K562 (cell line): Measurements from ENCODE around the gene GPC2. TPM values are rescaled to one million over a fixed set of nuclear protein-coding genes. Genes with fewer than 3 reads are reported as not detected.

Source experiments
- ATAC-seq: fragments of 200-7000 bp; cut with Tn5 transposase; 3 replicates; pipeline ENCODE4 v1.9.1; 2020; ENCODE audit warnings: moderate library complexity
- BruUV-seq: library from RNA; stranded (reverse); fragments of 400-500 nt; replicated peaks from 2 replicates; lab custom pipeline; 2021; lab: Mats Ljungman, UMichigan
- CTCF ChIA-PET: fragments of 300-600 bp; formaldehyde crosslinking; extraction: SDS; loops from one replicate; lab custom pipeline; 2021; ENCODE audit warnings: low intra/inter-chr PET ratio; lab: Yijun Ruan, JAX
- POLR2A ChIA-PET: fragments of 300-600, 350-650 bp; sonication (Branson Sonifier 250); formaldehyde crosslinking; extraction: SDS; loops from one replicate; lab custom pipeline; 2021; ENCODE audit warnings: antibody characterized with exemption, inconsistent platforms; lab: Yijun Ruan, JAX
- DNase-seq, 4 experiments: peaks; one replicate each; pipeline versions ENCODE4 v3.0.0 to v3.0.0-alpha.2; 2011 to 2018; ENCODE audit warnings: low spot score in 3 of 4, mixed read lengths in 3 of 4; ENCODE audit errors: extremely low read depth in 1 of 4
- FAIRE-seq: peaks from 2 replicates; lab custom pipeline; 2011; peaks lifted over from hg19 to GRCh38; lab: Jason Lieb, UNC
- H2AFZ ChIP-seq: 2 replicates; pipeline ENCODE4 v1.6.0; 2011; ENCODE audit warnings: low read depth, low read length, control low read depth, inconsistent platforms
- H3K27ac ChIP-seq: fragments of 200-600 bp; 3 replicates; pipeline ENCODE4 v1.8.0; 2011; ENCODE audit warnings: low read depth, mild to moderate bottlenecking, control low read depth, inconsistent platforms, low read length, moderate library complexity, mixed read lengths; ENCODE audit errors: extremely low read depth
- H3K27me3 ChIP-seq, 2 experiments: fragments of 300-600 bp in 1 of 2; 2 replicates in 1 of 2; 3 replicates in 1 of 2; pipeline versions ENCODE4 v1.6.0 to v1.8.0; 2011; ENCODE audit warnings: inconsistent platforms in 2 of 2, low read length in 2 of 2, mild to moderate bottlenecking in 1 of 2, mixed read lengths in 1 of 2, moderate library complexity in 1 of 2; ENCODE audit not compliant: control insufficient read depth in 2 of 2, insufficient read depth in 2 of 2
- H3K36me3 ChIP-seq: fragments of 300-600 bp; 3 replicates; pipeline ENCODE4 v1.8.0; 2011; ENCODE audit warnings: mild to moderate bottlenecking, low read length, inconsistent platforms; ENCODE audit not compliant: control insufficient read depth, insufficient read depth
- H3K4me1 ChIP-seq, 2 experiments: fragments of 200-600 bp in 1 of 2; replicated peaks in 1 of 2; 2 replicates in 1 of 2; 3 replicates in 1 of 2; pipeline versions ENCODE4 v1.5.1 to v1.8.0; 2011; ENCODE audit warnings: inconsistent platforms in 2 of 2, low read length in 2 of 2, mild to moderate bottlenecking in 1 of 2, mixed read lengths in 1 of 2, moderate library complexity in 1 of 2; ENCODE audit not compliant: control insufficient read depth in 2 of 2, insufficient read depth in 2 of 2
- H3K4me2 ChIP-seq: 2 replicates; pipeline ENCODE4 v1.6.1; 2011; ENCODE audit warnings: low read length, control low read depth, inconsistent platforms, mixed read lengths; ENCODE audit not compliant: insufficient read depth
- H3K4me3 ChIP-seq: fragments of 200-600 bp; sonication (generic), shearing (Covaris generic); 2 replicates; pipeline ENCODE4 v1.5.1; 2016; ENCODE audit warnings: control low read depth, inconsistent platforms
- H3K79me2 ChIP-seq: fragments of 200-600 bp; 3 replicates; pipeline ENCODE4 v1.8.0; 2011; ENCODE audit warnings: low read length, inconsistent platforms; ENCODE audit not compliant: control insufficient read depth, insufficient read depth
- H3K9ac ChIP-seq, 2 experiments: 2 replicates each; pipeline versions ENCODE4 v1.6.0 to v1.6.1; 2011; ENCODE audit warnings: low read depth in 2 of 2, low read length in 2 of 2, control low read depth in 1 of 2, inconsistent platforms in 1 of 2, mild to moderate bottlenecking in 1 of 2, mixed read lengths in 1 of 2; ENCODE audit not compliant: insufficient read depth in 1 of 2
- H3K9me1 ChIP-seq: one replicate; pipeline ENCODE4 v1.6.0; 2011; ENCODE audit warnings: inconsistent platforms, mild to moderate bottlenecking, low read length, moderate library complexity; ENCODE audit not compliant: control insufficient read depth, insufficient read depth
- H3K9me3 ChIP-seq: replicated peaks from 2 replicates; pipeline ENCODE4 v1.5.1; 2011; ENCODE audit warnings: low read depth, low read length, inconsistent platforms; ENCODE audit not compliant: control insufficient read depth, insufficient read depth
- H4K20me1 ChIP-seq: replicated peaks from 2 replicates; pipeline ENCODE4 v1.6.1; 2011; ENCODE audit warnings: low read length, inconsistent platforms, mixed read lengths; ENCODE audit not compliant: control insufficient read depth, insufficient read depth
- ETV5 ChIP-seq: sonication (generic); formaldehyde crosslinking; IDR thresholded peaks from 2 replicates; pipeline ENCODE4 v1.4.0; 2020; ENCODE audit warnings: low read depth, mild to moderate bottlenecking, missing genetic modification reagents
- RCOR1 ChIP-seq, 2 experiments: IDR thresholded peaks; 2 replicates each; pipeline ENCODE4 v1.6.1; 2012; ENCODE audit warnings: low read depth in 2 of 2, low read length in 2 of 2, borderline replicate concordance in 1 of 2, improper control_type of control experiment in 1 of 2
- ZNF830 ChIP-seq: fragments of 250-450 bp; sonication (Bioruptor Pico); IDR thresholded peaks from 2 replicates; pipeline ENCODE4 v1.5.0; 2021; ENCODE audit warnings: mild to moderate bottlenecking
- WGBS: fragments of 100-300 bp; shearing (Covaris generic); methylation state at CpG from one replicate; pipeline ENCODE4 v1.1.6; 2016; ENCODE audit warnings: low coverage, mixed read lengths; ENCODE audit not compliant: insufficient coverage; ENCODE audit errors: missing lambda C conversion rate; 5-methylcytosine and 5-hydroxymethylcytosine counted together
- in situ Hi-C: fragments of 300-500 bp; cut with MboI; formaldehyde crosslinking; loops from 4 replicates; pipeline ENCODE4 v1.15.0; 2018; ENCODE audit warnings: inconsistent platforms, mixed read lengths
- intact Hi-C: fragments of 100-400 bp; cut with micrococcal nuclease; formaldehyde crosslinking; loops from 2 replicates; pipeline ENCODE4 v1.14.2; 2022
- polyA plus RNA-seq, 8 experiments: library from polyadenylated mRNA; depleted of rRNA in 4 of 8; stranded (reverse) in 5 of 8; unstranded in 3 of 8; fragments of >200 nt; fragmentation: Nextera tagmentation in 2 of 8; fragmentation: Illumina TruSeq in 1 of 8; extraction: Ambion mirVana in 2 of 8; extraction: Trizol in 1 of 8; gene quantifications; 2 replicates each; pipeline versions ENCODE4 v1.2.1 to v1.2.3, GENCODE V29; 2011 to 2014; ENCODE audit warnings: inconsistent platforms in 1 of 8, missing spikeins in 1 of 8
- total RNA-seq, 7 experiments: library from RNA; depleted of rRNA in 6 of 7; stranded (reverse); fragments of >200 nt in 6 of 7; fragmentation: Illumina TruSeq in 2 of 7; extraction: Trizol in 2 of 7; gene quantifications; 2 replicates each; pipeline versions ENCODE4 v1.2.1 to v1.2.3, GENCODE V29; 2011 to 2021; ENCODE audit warnings: low replicate concordance in 1 of 7
- TF ChIP-seq, protein P1 (sequence below): fragments of 450-650 bp; IDR thresholded peaks from 2 replicates; pipeline ENCODE4 v1.6.1; 2016; ENCODE audit warnings: antibody characterized with exemption
- TF ChIP-seq, protein P2 (sequence below): fragments of 200-800 bp; sonication (Bioruptor generic); IDR thresholded peaks from 2 replicates; pipeline ENCODE4 v1.6.1; 2017; ENCODE audit warnings: missing genetic modification characterization, missing compliant biosample characterization
- TF ChIP-seq, protein P3 (sequence below), 2 experiments: IDR thresholded peaks; 2 replicates each; pipeline ENCODE4 v1.6.1; 2011; ENCODE audit warnings: borderline replicate concordance in 1 of 2, control low read depth in 1 of 2, low read depth in 1 of 2, low read length in 1 of 2, mild to moderate bottlenecking in 1 of 2, mixed read lengths in 1 of 2, moderate library complexity in 1 of 2; ENCODE audit not compliant: insufficient read depth in 1 of 2, insufficient read length in 1 of 2, poor library complexity in 1 of 2, severe bottlenecking in 1 of 2; ENCODE audit errors: extremely low read depth in 1 of 2

Gene GPC2
- total and polyA plus RNA-seq, 9 of the 15 experiments (the other 6 are each of a cell fraction or from before 2014, with no cell fraction given), result 0.06 to 7.7 (median 1.4) TPM; not detected in 1

DNA sequence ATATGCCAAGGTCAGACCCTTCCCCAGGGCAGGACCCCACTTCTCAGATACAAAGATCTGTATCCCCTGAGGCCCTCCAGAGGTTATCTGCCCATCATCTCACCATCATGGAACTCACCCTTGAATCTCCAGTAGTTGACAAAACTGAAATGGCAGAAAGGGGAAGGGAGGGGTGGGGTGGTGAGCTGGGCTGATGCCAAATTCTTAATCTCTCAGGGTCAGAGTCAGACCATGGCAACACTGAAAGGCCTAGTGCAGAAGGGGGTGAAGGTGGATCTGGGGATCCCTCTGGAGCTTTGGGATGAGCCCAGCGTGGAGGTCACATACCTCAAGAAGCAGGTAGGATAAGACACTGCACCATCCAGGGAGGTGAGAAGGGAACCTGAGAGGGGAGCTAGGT is 54.6 kb downstream of the GPC2 start (continued):
- TF ChIP-seq, protein P1, sequence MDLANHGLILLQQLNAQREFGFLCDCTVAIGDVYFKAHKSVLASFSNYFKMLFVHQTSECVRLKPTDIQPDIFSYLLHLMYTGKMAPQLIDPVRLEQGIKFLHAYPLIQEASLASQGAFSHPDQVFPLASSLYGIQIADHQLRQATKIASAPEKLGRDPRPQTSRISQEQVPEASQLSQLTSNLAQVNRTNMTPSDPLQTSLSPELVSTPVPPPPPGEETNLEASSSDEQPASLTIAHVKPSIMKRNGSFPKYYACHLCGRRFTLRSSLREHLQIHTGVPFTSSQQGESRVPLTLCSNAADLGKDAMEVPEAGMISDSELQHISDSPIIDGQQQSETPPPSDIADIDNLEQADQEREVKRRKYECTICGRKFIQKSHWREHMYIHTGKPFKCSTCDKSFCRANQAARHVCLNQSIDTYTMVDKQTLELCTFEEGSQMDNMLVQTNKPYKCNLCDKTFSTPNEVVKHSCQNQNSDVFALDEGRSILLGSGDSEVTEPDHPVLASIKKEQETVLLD, result peak; percentile 46; the same call in 1 of the 2 replicates
- TF ChIP-seq RCOR1 (IDR thresholded peaks at IDR 0.05; ENCODE audit: borderline replicate concordance in 1 of 2, low read depth in 2 of 2, low read length in 2 of 2), result peak in 1 of 2 experiments; percentile 24; a peak in 1 of 4 replicates
- TF ChIP-seq, protein P2, sequence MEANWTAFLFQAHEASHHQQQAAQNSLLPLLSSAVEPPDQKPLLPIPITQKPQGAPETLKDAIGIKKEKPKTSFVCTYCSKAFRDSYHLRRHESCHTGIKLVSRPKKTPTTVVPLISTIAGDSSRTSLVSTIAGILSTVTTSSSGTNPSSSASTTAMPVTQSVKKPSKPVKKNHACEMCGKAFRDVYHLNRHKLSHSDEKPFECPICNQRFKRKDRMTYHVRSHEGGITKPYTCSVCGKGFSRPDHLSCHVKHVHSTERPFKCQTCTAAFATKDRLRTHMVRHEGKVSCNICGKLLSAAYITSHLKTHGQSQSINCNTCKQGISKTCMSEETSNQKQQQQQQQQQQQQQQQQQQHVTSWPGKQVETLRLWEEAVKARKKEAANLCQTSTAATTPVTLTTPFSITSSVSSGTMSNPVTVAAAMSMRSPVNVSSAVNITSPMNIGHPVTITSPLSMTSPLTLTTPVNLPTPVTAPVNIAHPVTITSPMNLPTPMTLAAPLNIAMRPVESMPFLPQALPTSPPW (CRISPR knock-in tag), result peak; percentile 82

DNA sequence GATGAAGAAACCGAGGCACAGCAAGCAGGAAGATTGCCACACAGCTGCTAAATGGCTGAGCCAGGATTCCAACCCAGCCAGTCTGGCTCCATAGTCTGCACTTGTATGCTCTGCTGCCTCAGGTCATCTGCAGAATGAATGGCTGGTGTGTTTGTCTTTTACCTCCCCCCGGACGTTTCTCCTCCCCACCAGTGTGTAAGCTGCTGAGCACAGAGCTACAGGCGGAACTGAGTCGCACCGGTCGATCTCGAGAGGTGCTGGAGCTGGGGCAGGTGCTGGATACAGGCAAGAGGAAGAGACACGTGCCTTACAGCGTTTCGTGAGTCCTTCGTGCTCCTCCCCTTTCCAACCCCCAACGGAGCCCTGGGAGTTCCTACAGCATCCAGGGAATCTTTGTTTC is 55.1 kb downstream of the GPC2 start:
- DNase-seq (peak in 2 of 4 experiments; percentile 13 to 49), FAIRE-seq (no peak), ATAC-seq (no peak)
- BruUV-seq, result no TSS peak
- Histone ChIP-seq H3K9ac (peak overlapping the region in 1 of 2 experiments; percentile 85; a peak in 3 of 4 replicates), H3K4me2 (peak overlapping the region; percentile 36), H3K27me3 (no peaks in the 10 kb centered on the region), H3K27ac (peak overlapping the region; percentile 65), H3K9me1 (no peaks in the 10 kb centered on the region), H2AFZ (peak overlapping the region; percentile 71), H3K36me3 (no peaks in the 10 kb centered on the region; the same call in 2 of the 3 replicates), H3K4me1 (peaks cover 35 to 64% of the 10 kb centered on the region in 2 experiments), H3K4me3 (no peak overlapping the region), H3K79me2 (peaks cover 36% of the 10 kb centered on the region), H4K20me1 (0 out of 2 replicates have a peak, but pooled peaks cover 4% of the 10 kb centered on the region), H3K9me3 (no peaks in the 10 kb centered on the region)
- POLR2A ChIA-PET, result interaction anchor here (0.6 to 5.7 kb wide), 4 partner anchors 21 to 617 kb away, joined by 3 to 45 read pairs (median 4); partner anchors contain the start of genes AP4M1, MCM7 and ZNF3
- in situ Hi-C loops, result no loop called here
- WGBS, result 39% methylated on average over 12 of the region's 13 CpGs
- CTCF ChIA-PET, result no interaction called here
- intact Hi-C loops, result no loop called here
- TF ChIP-seq ZNF830 (CRISPR knock-in tag), result 0 out of 2 replicates have a peak, but pooled peaks have one; percentile 72
- TF ChIP-seq ETV5 (CRISPR knock-in tag), result no peak
- TF ChIP-seq, protein P3, sequence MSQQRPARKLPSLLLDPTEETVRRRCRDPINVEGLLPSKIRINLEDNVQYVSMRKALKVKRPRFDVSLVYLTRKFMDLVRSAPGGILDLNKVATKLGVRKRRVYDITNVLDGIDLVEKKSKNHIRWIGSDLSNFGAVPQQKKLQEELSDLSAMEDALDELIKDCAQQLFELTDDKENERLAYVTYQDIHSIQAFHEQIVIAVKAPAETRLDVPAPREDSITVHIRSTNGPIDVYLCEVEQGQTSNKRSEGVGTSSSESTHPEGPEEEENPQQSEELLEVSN (IDR thresholded peaks at IDR 0.05; ENCODE audit: borderline replicate concordance in 1 of 2, extremely low read depth in 1 of 2, insufficient read depth in 1 of 2, insufficient read length in 1 of 2, low read depth in 1 of 2, low read length in 1 of 2, poor library complexity in 1 of 2, severe bottlenecking in 1 of 2), result peak in 1 of 2 experiments; percentile 47
